GM18861 (cell line): ENCODE measurements around the gene TSPAN14.

Experiments
- ATAC-seq: cut with Tn5 transposase; IDR thresholded peaks from one replicate; pipeline ENCODE4 v1.9.1; 2021; ENCODE audit not compliant: unreplicated experiment

TSPAN14 gene

GRCh38 chr10:80502621-80503583, 48.8 kb downstream of the TSPAN14 start:
- ATAC-seq: no peak

- ATAC-seq: no peak
Measured at GRCh38 chr10:80503584-80504157, 49.6 kb downstream of the TSPAN14 start.

GRCh38 chr10:80504158-80504811, 50.2 kb downstream of the TSPAN14 start:
- no peak for ATAC-seq

- no peak for ATAC-seq
Measured at GRCh38 chr10:80504897-80505465, 50.9 kb downstream of the TSPAN14 start.

- ATAC-seq: no peak
Measured at GRCh38 chr10:80506189-80506575, 52.1 kb downstream of the TSPAN14 start.

GRCh38 chr10:80506836-80507487, 52.9 kb downstream of the TSPAN14 start:
- no peak for ATAC-seq

- no peak for ATAC-seq
Measured at GRCh38 chr10:80509108-80509402, 54.9 kb downstream of the TSPAN14 start.

GRCh38 chr10:80509403-80510161, 55.5 kb downstream of the TSPAN14 start:
- ATAC-seq: no peak

GRCh38 chr10:80512031-80512526, 58.0 kb downstream of the TSPAN14 start:
- ATAC-seq: no peak

GRCh38 chr10:80513106-80513505, 59.0 kb downstream of the TSPAN14 start:
- no peak for ATAC-seq

- ATAC-seq: no peak
Measured at GRCh38 chr10:80515511-80515910, 61.4 kb downstream of the TSPAN14 start.

GRCh38 chr10:80515941-80516340, 61.8 kb downstream of the TSPAN14 start:
- no peak for ATAC-seq

GRCh38 chr10:80516506-80517075, 62.5 kb downstream of the TSPAN14 start:
- no peak for ATAC-seq

- no peak for ATAC-seq
Measured at GRCh38 chr10:80517416-80518142, 63.5 kb downstream of the TSPAN14 start.

- ATAC-seq: no peak
Measured at GRCh38 chr10:80518143-80518806, 64.2 kb downstream of the TSPAN14 start.

- no peak for ATAC-seq
Measured at GRCh38 chr10:80518807-80519360, 64.8 kb downstream of the TSPAN14 start.

- no peak for ATAC-seq
Measured at GRCh38 chr10:80519936-80520650, 66.0 kb downstream of the TSPAN14 start.
